ENCODE data around the gene SEH1L.
"Not testable (repeated sequence)": the region's sequence is repeated elsewhere in the genome, so short reads cannot be mapped to it uniquely, and the experiment has no call there.

SEH1L gene

DNA sequence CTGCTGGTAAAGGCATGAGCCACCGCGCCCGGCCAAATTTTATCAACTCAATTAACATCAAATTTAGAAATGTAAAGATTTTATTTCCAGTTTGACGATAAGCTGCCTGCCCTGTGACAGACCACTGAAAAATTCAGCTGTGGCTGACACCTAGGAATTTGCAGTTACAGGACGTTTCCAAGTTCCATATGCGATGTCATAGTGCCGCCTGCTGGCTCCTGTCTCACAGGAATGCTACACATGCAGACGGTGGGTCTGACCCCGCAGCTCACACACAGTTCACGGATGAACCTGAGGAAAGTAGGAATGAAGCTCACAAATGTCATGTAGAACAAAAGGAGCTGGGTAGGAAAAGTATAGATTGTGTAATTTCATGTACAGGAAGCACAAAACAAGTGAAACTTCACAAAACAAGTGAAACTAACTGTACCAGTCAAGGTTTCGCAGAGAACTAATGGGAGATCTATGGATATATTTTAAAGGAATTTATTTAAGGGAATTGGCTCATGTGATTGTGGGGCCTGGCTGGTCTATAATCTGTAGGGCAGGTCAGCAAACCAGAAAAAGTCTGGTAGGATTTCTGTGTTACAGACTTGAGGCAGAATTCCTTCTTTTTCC, 13.2 kb upstream of the SEH1L start:
- peak; percentile 36 for DNase-seq (ENCODE audit: low read depth)
- H3K4me3 ChIP-seq (ENCODE audit: low read depth, low read length): no peak overlapping the region

DNA sequence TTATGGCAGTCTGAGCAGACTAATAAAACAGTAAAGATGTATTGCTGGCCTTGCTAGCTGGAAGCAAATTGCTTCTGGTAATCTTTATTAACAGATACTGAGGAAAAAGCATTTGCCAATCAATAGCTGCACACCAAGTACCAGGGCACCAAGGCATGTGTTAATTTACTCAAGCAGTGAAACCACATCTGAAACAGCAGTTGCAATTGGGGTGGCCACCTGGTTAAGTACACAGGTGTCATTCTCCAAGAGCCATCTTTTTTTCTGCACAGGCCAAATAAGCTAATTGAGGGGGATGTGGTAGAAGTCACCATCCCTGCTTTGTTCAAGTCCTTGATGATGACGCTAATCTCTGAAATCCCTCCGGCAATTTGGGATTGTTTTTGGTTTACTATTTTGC, 8.6 kb upstream of the SEH1L start:
- H3K4me3 ChIP-seq (ENCODE audit: low read depth, low read length): no peak overlapping the region
- no peak for DNase-seq (ENCODE audit: low read depth)

DNA sequence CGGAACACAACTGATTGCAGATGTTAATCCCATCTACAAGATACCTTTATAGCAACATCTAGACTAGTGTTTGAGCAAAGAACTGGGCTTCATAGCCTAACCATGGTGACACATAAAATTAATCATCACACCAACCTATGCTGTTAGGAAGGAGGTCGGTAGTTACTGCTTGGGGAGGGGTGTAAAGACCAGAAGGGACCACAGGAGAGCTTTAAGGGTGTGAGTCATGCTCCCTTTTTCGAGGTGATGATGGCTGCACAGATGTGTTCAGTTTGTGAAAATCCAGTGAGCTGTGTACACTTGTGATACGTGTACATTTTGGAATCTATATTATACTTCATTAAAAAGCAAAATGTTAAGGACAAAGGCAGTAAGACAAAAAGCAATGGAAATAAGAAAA, 4.6 kb upstream of the SEH1L start:
- H3K4me3 ChIP-seq (ENCODE audit: low read depth, low read length): no peak overlapping the region
- no peak for DNase-seq (ENCODE audit: low read depth)

DNA sequence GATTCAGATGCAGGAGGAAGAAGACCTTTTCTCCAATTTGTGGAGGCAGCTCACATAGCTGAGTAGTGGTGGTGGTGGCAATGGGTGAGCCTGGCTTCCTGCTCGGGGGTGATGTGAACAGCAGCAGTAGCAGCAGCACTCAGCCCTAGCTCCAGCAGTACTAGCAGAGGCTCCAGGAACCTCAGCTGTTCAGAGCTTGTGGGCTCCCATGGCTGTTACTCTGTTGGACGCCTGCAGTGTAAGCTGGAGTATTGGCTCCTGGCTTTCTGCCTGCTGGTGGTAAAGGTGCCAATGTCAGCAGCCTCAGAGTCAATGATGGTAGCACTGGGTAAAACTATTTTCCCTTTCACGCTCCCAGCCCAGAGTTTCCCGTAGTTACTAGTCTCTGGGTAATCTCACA, 3.1 kb upstream of the SEH1L start:
- H3K4me3 ChIP-seq (ENCODE audit: low read depth, low read length): no peak overlapping the region
- no peak for DNase-seq (ENCODE audit: low read depth)

DNA sequence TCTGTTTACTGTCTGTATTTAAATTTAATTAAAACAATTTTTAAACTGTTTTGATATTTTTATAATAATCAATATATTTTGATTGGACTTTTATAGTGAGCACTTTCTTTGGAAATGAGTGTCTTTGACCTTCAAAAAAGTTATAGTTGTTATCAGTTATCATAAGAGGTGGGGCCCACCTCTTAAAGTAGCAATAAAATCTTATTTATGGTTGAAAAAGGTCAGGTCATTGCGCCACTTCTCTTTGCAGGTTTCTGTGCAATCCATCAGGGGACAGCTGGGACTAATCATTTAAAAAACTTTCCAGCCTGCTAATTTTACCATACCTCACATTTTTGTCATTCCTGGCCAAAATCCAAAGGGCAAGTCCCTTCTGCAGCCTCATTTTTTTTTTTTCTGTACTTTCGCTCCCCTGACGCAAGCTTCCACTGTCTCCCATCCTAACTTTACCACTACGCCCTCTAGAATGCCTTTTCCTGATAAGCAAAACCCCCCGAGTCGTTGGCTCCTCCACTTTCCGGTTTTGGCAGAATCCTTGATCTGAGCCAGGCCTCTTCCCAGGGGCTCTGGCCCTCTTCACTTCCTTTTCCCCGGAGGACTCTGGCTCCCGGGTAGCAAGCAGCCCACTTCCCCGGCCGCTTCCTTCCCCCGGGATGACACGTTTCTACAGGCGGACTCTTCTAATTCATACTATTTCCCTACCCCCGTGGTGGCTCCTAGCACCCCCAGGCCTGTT, 1.1 kb upstream of the SEH1L start:
- peak overlapping the region; percentile 64 for H3K4me3 ChIP-seq (ENCODE audit: low read depth, low read length)
- DNase-seq (ENCODE audit: low read depth): peak; percentile 49

DNA sequence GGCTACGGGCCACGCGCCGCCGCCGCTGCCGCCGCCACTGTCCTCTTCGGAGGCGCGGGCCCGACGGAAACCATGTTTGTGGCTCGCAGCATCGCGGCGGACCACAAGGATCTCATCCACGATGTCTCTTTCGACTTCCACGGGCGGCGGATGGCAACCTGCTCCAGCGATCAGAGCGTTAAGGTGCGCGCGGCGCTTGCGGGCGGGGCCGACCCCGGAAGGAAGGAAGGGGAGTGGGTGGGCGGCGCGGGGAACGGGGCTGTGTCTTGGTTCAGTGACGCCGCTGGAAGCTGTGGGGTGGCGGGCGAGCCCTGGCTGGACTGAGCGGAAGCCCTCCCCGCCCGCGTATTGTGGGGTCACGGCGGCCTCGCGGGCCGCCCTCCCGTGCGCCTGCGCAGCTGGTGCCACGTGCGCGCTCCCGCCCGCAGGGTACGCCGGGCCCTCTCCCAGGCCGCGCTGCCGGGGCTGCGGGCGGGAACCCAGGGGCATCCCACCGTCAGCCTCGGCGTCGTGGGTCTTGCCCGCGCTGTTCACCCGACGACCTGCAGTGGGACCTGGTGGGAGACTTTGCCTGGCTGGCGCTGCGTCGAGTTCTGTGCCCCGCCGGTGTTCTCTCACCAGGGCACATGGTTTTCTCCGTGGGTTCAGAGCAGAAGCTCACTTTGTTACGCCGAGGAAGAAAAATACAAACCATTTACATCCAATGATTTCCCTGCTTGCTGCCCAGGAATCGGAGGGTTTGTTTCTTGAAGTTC, 416 bp downstream of the SEH1L start:
- H3K4me3 ChIP-seq (ENCODE audit: low read depth, low read length): peak overlapping the region; percentile 66
- peak; percentile 86 for DNase-seq (ENCODE audit: low read depth)

DNA sequence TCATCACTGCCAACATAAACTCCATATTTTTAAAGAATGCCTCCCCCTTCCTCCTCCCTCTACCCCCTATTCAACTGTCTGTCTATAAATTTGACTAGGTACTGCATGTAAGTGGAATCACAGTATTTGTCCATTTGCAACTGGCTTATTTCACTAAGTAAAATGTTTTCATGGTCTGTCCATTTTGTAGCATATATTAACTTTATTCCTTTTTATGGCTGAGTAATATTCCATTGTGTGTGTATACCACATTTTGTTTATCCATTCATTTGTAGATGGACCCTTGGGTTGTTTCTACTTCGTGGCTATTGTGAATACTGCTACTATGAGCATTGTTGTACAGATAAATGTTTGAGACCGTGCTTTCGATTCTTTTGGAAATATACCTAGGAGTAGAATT, 10.7 kb downstream of the SEH1L start:
- H3K4me3 ChIP-seq (ENCODE audit: low read depth, low read length): no peak overlapping the region
- no peak for DNase-seq (ENCODE audit: low read depth)

DNA sequence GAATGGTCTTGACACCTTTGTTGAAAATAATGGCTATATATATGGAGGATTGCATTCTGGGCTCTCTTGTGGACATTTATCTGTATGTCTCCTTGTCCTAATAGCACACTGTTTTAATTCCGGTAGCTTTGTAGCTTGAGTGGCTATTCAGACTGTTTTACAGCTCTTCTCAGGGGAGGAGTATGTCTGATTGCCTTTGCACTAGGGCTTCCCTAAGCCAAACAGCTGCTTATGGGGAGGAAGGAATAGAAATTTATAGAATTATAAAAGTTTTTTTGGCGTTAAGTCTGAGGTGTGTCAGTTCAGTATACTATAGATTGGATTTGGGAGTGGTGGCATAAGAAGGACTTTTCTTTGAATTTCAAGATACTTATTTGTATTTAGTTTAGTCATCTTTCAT, 12.6 kb downstream of the SEH1L start:
- no peak for DNase-seq (ENCODE audit: low read depth)
- H3K4me3 ChIP-seq (ENCODE audit: low read depth, low read length): no peak overlapping the region

DNA sequence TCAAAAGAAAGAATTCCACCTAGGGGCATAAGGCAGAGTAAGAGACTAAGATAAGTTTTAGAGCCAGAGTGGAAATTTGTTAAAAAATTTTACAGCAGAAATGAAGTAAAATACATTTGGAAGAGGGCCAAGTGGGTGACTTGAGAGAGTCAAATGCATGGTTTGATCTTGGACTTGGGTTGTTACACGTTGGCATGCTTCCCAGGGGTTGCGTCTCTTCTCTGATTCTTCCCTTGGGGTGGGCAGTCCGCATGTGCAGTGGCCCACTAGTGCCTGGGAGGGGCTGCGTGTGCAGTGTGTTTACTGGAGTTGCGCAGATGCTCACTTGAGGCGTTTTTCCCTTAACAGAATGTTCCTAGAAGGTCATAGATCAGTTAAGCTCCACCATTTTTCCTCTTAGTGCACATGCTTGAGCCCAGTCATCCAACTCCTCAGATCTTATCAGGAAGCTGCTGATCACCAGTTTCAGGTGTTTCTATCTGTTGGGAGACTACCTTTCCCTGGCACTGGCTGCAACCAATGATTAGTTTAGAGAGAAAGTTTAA, 13.1 kb downstream of the SEH1L start:
- H3K4me3 ChIP-seq (ENCODE audit: low read depth, low read length): no peak overlapping the region
- no peak for DNase-seq (ENCODE audit: low read depth)

DNA sequence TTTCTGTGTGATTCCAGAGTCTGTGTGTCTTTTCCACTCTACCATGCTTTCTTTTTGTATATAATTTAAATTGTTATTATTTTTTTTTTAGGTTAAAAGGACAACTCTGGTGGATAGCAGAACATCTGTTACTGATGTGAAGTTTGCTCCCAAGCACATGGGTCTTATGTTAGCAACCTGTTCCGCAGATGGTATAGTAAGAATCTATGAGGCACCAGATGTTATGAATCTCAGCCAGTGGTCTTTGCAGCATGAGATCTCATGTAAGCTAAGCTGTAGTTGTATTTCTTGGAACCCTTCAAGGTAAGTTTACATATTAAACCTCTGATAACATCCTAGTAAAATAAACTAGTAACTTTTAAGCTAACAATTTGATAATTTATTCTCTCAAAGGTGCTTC, 15.3 kb downstream of the SEH1L start:
- no peak overlapping the region for H3K4me3 ChIP-seq (ENCODE audit: low read depth, low read length)
- no peak for DNase-seq (ENCODE audit: low read depth)

DNA sequence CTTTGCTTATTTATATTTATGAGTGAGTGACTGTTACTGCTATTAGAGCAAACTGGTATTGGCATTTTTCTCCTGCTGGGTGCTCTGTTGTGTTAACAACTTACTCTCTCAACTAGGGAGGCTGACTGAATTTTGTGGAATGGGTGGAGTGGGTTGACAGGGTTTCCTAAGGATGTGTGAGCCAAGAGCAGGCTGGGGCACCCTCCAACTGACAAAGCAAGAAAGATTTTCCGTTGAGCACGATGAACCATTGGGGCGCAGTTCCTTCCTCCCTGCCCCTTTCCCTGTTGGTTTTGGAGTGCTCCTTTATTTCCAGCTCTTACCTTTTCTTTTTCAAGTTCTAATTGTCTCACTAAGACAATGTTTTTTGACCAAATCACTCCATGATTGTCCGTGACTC, 20.3 kb downstream of the SEH1L start:
- no peak for DNase-seq (ENCODE audit: low read depth)
- no peak overlapping the region for H3K4me3 ChIP-seq (ENCODE audit: low read depth, low read length)

DNA sequence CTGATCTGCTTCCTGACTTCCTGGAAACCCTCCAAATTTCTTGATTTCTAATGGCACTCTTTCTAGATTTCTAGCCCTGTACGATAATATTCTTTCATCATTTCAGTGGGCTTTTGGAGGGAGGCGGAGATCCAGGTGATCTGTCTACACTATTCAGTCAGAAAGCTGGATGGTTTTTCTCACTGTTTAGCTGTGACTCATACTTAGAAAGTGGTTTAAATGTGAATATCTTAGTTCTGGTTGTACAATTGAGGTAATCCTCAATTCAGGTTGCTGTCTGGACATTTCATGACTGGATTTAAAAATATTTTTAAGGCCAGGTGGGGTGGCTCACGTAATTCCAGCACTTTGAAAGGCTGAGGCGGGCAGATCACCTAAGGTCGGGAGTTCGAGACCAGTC, 20.8 kb downstream of the SEH1L start:
- DNase-seq (ENCODE audit: low read depth): no peak

DNA sequence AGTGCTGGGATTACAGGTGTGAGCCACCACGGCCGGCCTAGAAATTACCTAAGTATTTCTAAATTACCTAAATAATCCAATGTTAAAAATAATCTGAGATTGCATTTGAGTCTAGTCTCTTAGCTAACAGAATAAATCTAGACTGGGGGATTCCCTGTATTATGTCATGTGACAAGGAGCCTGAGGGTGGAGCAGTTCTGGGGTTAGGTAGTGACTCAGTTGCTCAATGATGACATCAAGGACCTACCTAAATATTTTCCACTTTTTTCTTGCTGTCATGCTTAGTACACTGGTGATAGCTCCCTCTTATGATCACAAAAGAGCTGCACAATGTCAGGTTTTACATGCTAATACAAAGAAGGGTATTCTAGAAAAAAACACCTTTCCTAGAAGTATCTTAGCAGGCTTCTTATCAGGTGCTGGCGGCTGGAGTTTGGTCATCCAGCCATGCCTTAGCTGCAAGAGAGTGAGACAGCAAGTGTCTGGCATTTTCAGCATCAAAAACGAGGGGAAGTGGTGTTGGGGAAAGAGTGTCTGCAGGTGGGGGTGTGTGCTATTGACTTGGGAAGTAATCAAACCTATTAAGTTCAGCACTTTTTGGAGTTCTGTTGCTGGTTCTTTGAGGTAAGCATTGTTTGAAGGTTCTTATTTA, 25.9 kb downstream of the SEH1L start:
- no peak for DNase-seq (ENCODE audit: low read depth)
- H3K4me3 ChIP-seq (ENCODE audit: low read depth, low read length): no peak overlapping the region

More for the DNA sequence above, 20.8 kb downstream of the SEH1L start:
- H3K4me3 ChIP-seq (ENCODE audit: low read depth, low read length): no peak overlapping the region

DNA sequence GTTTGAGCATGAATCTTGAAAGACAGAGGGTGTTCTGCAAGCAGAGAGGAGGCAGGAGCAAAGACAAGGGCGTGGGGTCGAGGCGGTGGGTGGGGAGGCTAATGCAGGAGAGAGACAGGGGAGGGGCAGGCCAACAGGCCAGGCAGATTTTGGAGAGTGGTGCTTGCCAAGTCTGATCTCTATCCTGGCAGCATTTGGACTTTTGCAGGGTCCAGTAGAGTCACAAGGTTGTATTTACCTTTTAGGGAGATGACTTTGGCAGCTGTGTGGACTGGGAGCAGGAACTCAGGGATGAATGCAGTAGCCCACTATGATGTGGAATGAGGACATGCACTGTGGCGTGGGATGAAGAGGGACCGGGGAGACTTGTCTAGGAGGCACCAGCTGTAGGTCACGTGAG, 27.7 kb downstream of the SEH1L start:
- no peak for DNase-seq (ENCODE audit: low read depth)
- no peak overlapping the region for H3K4me3 ChIP-seq (ENCODE audit: low read depth, low read length)

DNA sequence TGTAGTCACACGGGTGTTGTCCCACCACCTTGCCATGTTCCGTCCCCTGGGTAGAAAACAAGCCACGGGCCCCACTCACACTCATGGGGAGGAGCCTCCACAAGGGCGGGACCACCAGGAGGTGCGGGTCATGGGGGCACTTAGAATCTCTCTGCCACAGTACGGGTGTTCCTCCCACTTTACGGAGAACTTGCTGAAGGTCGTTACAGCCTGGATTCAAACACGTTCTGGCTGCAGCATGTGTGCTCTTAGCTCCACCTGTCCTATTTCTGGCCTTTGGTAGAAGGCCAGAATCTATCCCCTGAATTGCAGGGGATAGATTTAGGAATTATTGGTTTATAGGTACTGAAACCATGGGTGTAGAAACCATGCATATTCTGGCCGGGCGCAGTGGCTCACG, 28.5 kb downstream of the SEH1L start:
- no peak for DNase-seq (ENCODE audit: low read depth)
- H3K4me3 ChIP-seq (ENCODE audit: low read depth, low read length): no peak overlapping the region

DNA sequence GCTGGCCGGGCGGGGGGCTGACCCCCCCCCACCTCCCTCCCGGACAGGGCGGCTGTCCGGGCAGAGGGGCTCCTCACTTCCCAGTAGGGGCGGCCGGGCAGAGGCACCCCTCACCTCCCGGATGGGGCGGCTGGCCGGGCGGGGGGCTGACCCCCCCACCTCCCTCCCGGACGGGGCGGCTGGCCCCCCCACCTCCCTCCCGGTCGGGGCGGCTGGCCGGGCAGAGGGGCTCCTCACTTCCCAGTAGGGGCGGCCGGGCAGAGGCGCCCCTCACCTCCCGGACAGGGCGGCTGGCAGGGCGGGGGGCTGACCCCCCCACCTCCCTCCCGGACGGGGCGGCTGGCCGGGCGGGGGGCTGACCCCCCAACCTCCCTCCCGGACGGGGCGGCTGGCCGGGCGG, 32.3 kb downstream of the SEH1L start:
- not testable (repeated sequence) for DNase-seq (ENCODE audit: low read depth); H3K4me3 ChIP-seq (ENCODE audit: low read depth, low read length)

DNA sequence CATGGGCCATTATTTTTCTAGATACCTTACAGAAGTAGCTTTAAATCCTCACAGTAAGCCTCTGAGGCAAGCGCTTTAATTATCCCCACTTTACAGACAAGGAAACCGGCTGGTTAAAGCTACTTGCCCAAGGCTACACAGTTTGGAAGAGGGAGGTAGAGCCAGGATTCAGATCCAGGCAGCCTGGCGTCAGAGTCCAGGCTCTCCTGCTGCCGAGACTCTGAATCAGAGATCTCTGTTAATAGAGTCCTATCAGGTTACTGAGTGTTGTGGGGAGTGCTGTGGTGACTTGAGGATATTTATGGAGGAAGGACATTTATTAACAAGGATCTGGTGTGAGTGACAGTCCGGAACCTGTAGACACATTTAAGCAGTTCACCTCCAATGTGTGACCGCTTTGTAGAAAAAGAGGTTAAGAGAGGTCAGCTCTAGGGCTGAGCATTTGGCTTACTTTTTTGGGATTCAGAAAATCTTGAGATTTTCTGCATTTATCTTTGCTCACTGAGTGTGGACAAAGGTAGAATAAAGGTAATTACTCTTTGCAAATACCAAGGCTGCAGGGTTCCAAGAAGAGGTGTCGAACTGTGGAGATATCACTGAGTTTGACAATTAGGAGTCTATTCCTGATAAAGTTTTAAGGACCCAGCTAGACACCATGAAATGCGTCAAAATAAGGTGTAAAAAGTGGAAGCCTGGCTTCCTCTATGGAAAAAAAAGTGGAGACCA, 41.7 kb downstream of the SEH1L start:
- no peak for DNase-seq (ENCODE audit: low read depth)
- H3K4me3 ChIP-seq (ENCODE audit: low read depth, low read length): no peak overlapping the region

DNA sequence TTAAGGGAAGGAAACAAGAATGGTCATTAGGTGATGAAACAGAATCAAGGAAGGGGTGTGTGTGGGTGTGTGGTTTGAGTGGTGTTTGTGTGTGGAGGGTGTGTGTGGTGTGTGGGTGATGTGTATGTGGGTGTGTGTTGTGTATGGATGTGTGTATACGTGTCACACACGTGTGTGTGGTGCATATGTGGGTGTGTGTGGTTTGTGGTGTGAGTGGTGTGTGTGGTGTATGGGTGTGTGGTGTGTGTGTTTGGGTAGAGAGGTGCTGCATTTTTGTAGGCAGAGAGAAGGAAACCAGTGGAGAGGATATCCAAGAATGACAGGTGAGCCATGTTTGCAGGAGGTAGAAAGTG, 42.3 kb downstream of the SEH1L start:
- DNase-seq (ENCODE audit: low read depth): no peak
- peak overlapping the region; percentile 67 for H3K4me3 ChIP-seq (ENCODE audit: low read depth, low read length)

DNA sequence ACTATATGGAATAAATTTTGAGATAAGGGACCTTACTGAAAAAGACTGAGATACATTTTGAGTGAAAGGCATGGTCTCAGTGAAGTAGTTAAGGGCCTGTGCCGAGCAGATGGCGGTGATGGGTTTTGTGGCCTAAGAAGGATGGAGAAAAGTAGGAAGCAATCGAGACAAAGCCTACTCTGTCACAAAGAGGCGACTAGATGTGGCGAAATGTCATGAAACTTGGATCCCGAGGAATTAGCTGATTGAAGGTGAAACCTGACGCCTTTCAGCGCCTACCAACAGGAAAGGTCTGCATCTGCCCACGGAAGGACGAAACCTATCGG, 42.8 kb downstream of the SEH1L start:
- peak overlapping the region; percentile 67 for H3K4me3 ChIP-seq (ENCODE audit: low read depth, low read length)
- DNase-seq (ENCODE audit: low read depth): no peak
